Measurements from ENCODE around the gene GABBR2. TPM values are rescaled to one million over a fixed set of nuclear protein-coding genes. Genes with fewer than 3 reads are reported as not detected.

Gene GABBR2
- total and polyA plus RNA-seq, 2 of the 8 experiments (the other 6 are each of a cell fraction or from before 2014, with no cell fraction given) = 0.50 to 1.2 TPM

GRCh38 chr9:98460704-98461103 is 248.0 kb downstream of the GABBR2 start (continued):
- TF ChIP-seq CHD2 (IDR thresholded peaks at IDR 0.05; ENCODE audit: low read length) (no peak), SRF (IDR thresholded peaks at IDR 0.05; ENCODE audit: low read depth, low read length) (no peak), MAFK (IDR thresholded peaks at IDR 0.05; ENCODE audit: low read depth, low read length) (no peak), ASH2L (IDR thresholded peaks at IDR 0.05; ENCODE audit: low read length) (no peak)

All from H1 (cell line).